ENCODE data around the gene TMEM143.
"Not testable (repeated sequence)": the region's sequence is repeated elsewhere in the genome, so short reads cannot be mapped to it uniquely, and the experiment has no call there.

TMEM143 gene

GRCh38 chr19:48391100-48392005, 27.6 kb upstream of the TMEM143 start, which contains the start of gene KDELR1:
KDELR1 (minus strand) TSS chr19:48391551; CDS start chr19:48391358, 193 bp downstream.
- DNase-seq (ENCODE audit: low spot score), result peak; percentile 69

- DNase-seq (ENCODE audit: low spot score), result peak; percentile 60
These were observed 26.7 kb upstream of the TMEM143 start for GRCh38 chr19:48390188-48391099.

GRCh38 chr19:48386981-48387380, 23.2 kb upstream of the TMEM143 start:
- no peak for DNase-seq (ENCODE audit: low spot score)

DNA sequence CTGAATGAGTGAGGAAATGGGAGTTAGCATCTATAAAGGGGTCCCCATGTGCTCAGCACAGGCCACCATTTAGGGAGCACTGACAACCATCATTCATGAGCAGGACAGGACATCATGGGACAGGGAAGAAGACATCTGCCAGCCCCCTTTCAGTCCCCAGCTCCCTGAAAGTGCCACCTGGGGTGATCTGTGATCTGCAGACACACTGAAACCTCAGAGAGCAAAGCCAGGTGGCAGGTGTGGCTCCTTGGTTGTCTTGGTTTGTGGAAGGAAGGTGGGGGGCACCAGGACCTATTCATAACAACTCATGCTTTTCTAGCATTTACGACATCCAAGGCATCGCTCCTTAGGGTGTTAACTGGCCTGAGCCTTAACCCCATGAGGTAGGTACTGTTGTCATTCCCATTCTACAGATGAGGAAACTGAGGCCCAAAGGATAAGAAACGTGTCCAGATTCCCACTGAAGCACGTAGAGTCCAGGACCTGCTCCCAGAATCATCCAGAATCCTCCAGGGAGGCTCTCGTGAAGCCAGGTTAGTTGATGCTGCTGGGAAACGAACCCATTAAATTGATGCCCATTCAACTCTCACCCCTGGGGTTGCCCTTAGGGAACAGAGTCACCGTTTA, 21.8 kb upstream of the TMEM143 start:
- no peak for DNase-seq (ENCODE audit: low spot score)

DNA sequence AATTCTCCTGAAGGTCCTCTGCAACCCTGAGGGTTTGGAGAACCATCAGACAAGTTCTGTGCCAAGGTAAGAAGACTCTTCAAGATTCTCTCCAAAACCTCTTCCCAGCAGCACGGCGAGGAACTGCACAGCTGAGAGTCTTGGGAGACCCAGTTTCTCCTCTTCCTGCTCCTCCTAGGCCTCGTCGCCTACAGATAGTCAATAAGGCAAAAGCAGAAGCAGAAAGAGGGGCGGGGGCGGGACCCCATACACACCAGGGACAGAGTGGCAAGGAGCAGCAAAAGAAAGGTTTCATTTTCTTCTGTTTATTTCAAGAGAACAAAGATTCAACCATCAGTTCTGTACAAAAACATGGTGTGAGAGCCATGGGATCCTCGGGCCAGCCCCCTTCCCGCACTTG, 18.5 kb upstream of the TMEM143 start:
- DNase-seq (ENCODE audit: low spot score), result no peak

- no peak for DNase-seq (ENCODE audit: low spot score)
These were observed 17.6 kb upstream of the TMEM143 start for GRCh38 chr19:48381178-48381950.

GRCh38 chr19:48379058-48379457, 15.3 kb upstream of the TMEM143 start:
- DNase-seq (ENCODE audit: low spot score), result no peak

GRCh38 chr19:48378194-48378570, 14.4 kb upstream of the TMEM143 start:
- no peak for DNase-seq (ENCODE audit: low spot score)

DNA sequence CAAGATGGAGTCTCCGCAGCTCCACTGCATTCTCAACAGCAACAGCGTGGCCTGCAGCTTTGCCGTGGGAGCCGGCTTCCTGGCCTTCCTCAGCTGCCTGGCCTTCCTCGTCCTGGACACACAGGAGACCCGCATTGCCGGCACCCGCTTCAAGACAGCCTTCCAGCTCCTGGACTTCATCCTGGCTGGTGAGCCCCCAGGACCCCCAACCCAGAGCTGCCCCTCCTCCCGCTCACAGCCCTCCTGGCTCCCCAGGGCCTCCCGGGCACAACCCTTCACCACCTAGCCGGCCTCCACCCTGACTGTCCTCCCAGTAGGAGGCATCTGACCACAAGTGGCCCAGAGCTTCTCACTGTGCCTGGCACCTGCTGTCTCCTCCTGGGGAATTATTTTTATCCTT, 9.8 kb upstream of the TMEM143 start:
- no peak for DNase-seq (ENCODE audit: low spot score)

DNA sequence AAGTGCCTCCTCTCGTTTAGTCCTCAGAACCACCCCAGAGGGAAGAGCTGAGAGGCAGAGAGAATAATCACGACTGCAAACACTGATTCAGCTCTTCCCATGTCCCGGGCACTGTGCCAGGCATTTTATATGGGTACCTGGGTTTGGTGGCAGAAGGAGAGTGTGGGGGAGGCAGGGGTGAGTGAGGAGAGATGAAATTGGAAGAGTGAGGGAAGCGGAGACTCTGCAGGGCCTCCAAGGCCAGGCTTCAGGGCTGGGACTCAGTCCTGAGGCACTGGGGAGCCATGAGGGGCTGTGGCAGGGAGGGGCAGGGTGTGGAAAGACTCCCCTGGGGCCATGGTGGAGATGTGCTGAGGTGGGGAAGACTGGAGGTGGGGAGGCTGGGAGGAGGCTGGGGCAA, 9.2 kb upstream of the TMEM143 start:
- no peak for DNase-seq (ENCODE audit: low spot score)

- not testable (repeated sequence) for DNase-seq (ENCODE audit: low spot score)
These were observed 8.0 kb upstream of the TMEM143 start for GRCh38 chr19:48371771-48372170.

DNA sequence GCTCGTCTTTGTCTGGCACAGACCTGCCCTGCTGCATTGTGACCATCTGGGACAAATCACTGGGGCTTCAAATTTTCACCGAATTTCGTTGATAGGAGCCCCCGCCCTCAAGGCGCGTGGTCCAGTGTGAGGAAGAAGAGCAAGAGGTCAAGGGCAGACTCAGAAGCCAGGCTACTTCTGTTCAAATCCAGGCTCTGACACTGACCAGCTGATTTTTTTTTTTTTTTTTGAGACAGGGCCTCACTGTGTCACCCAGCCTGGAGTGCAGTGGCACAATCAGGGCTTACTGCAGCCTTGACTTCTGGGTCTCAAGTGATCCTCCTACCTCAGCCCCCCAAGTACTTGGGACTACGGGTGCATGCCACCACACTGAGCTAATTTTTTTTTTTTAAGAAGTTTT, 7.6 kb upstream of the TMEM143 start:
- DNase-seq (ENCODE audit: low spot score), result no peak

- no peak for DNase-seq (ENCODE audit: low spot score)
These were observed 7.2 kb upstream of the TMEM143 start for GRCh38 chr19:48370955-48371354.

DNA sequence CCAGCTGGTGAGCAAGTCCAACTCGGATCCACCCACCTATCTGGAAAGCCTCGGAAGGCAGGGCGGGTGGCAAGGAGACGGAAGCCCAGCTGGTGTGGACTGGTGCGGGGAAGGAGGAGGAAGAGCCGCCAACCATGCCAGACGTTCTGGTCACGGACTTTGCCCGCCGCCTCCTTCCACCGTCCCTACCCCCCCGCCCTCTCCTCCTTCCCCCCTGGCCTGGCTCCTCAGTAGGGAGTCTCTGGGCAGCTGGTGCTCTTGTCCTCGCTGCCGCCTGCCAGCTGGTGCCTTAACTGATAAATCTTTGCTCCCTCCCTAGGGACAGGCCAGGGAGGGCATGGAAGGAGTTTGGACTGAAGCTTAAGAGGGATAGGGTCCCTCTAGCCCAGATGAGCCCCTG, 5.2 kb upstream of the TMEM143 start:
- no peak for DNase-seq (ENCODE audit: low spot score)

DNA sequence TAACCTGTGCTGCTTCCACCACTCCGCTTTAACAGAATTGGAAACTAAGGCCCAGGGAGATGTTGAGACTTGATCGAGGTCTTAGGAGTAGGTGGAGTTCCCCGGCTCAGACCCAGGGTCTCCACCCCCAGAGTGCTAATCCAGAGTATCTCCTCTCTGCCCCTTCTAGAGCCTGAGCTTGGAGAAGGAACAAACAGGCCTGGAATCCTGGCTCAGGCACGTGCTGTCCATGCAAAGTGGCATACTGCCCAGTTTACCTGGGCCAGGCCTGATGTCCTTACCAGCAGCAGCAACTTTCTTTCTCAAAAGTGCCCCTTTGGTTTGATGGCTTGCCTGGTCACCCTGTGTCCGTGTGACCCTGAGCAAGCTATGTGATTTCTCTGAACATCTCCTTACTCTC, 4.1 kb upstream of the TMEM143 start:
- no peak for DNase-seq (ENCODE audit: low spot score)

DNA sequence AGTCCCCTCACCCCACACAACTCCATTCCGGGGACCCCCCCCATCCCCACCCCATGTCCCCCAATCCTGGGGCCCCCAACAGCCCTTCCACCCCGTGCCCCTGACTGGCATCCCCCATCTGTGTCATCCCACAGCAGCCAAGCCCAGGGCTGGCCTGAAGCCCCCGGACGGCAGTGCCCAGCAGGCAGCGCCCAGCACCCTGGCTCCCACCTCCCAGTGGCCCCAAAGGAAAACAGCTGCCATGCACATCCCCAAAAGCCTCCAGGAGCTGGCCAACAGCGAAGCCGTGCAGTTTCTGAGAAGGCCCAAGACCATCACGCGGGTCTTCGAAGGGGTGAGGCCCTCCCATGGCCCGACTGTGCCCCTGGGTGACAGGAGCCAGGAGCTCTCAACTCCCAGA, 1.9 kb upstream of the TMEM143 start:
- DNase-seq (ENCODE audit: low spot score), result no peak

GRCh38 chr19:48364598-48365348, 1.0 kb upstream of the TMEM143 start:
- no peak for DNase-seq (ENCODE audit: low spot score)

GRCh38 chr19:48363500-48363809, 285 bp downstream of the TMEM143 start:
- no peak for DNase-seq (ENCODE audit: low spot score)

GRCh38 chr19:48362716-48363499, 832 bp downstream of the TMEM143 start:
- peak; percentile 88 for DNase-seq (ENCODE audit: low spot score)

- no peak for DNase-seq (ENCODE audit: low spot score)
These were observed 1.8 kb downstream of the TMEM143 start for GRCh38 chr19:48361912-48362311.
